Epithelial cell of proximal tubule (primary cell): ENCODE data around the gene WFDC5. TPM values are rescaled to one million over a fixed set of nuclear protein-coding genes. Genes with fewer than 3 reads are reported as not detected.
A peak's percentile ranks its signal among the peaks of the same experiment; 100 is the strongest.

Experiments
- DNase-seq: peaks from one replicate; pipeline ENCODE4 v3.0.0-alpha.2; 2011; ENCODE audit warnings: low read depth
- H3K4me3 ChIP-seq: 2 replicates; pipeline ENCODE4 v1.5.1; 2011; ENCODE audit warnings: low read depth, mild to moderate bottlenecking, low read length
- CTCF ChIP-seq: conservative IDR thresholded peaks from 2 replicates; pipeline ENCODE4 v1.5.1; 2012; ENCODE audit warnings: low read depth, mild to moderate bottlenecking, low read length
- total RNA-seq: library from RNA; depleted of rRNA; stranded (reverse); fragments of >200 nt; gene quantifications from 2 replicates; pipeline ENCODE4 v1.2.3, GENCODE V29; 2015

Gene WFDC5
- total RNA-seq, 1 donor from 2014 or later, result not detected

GRCh38 chr20:45097485-45098102 lies 17.4 kb downstream of the WFDC5 start:
- TF ChIP-seq CTCF, result peak; percentile 51
- peak overlapping the region; percentile 22 for H3K4me3 ChIP-seq
- DNase-seq, result no peak

- no peak for DNase-seq
- no peak overlapping the region for H3K4me3 ChIP-seq
- no peak for TF ChIP-seq CTCF
Measured at GRCh38 chr20:45096781-45097180, 18.2 kb downstream of the WFDC5 start.

GRCh38 chr20:45095805-45096238 lies 19.2 kb downstream of the WFDC5 start:
- no peak overlapping the region for H3K4me3 ChIP-seq
- peak; percentile 81 for TF ChIP-seq CTCF
- DNase-seq, result no peak

- DNase-seq, result no peak
- H3K4me3 ChIP-seq, result no peak overlapping the region
- no peak for TF ChIP-seq CTCF
Measured at GRCh38 chr20:45094864-45095574, 20.0 kb downstream of the WFDC5 start.

GRCh38 chr20:45094201-45094600 lies 20.8 kb downstream of the WFDC5 start:
- no peak for DNase-seq
- TF ChIP-seq CTCF, result no peak
- H3K4me3 ChIP-seq, result no peak overlapping the region

GRCh38 chr20:45092898-45093297 lies 22.1 kb downstream of the WFDC5 start:
- no peak for DNase-seq
- H3K4me3 ChIP-seq, result no peak overlapping the region
- TF ChIP-seq CTCF, result no peak

GRCh38 chr20:45091366-45091765 lies 23.6 kb downstream of the WFDC5 start:
- no peak for DNase-seq
- H3K4me3 ChIP-seq, result no peak overlapping the region
- no peak for TF ChIP-seq CTCF
